GM10248 (cell line): ENCODE data around the gene NTMT1.
A peak's percentile ranks its signal among the peaks of the same experiment; 100 is the strongest.

Experiments used
- CTCF ChIA-PET: fragments of 300-600 bp; sonication (Branson Sonifier 250); formaldehyde crosslinking; extraction: SDS; loops from one replicate; lab custom pipeline; 2021; ENCODE audit warnings: antibody characterized with exemption; lab: Yijun Ruan, JAX
- POLR2A ChIA-PET: fragments of 350-650 bp; sonication (Branson Sonifier 250); formaldehyde crosslinking; extraction: SDS; loops from one replicate; lab custom pipeline; 2020; ENCODE audit warnings: antibody characterized with exemption; lab: Yijun Ruan, JAX
- DNase-seq: peaks from one replicate; pipeline ENCODE4 v3.0.0; 2012; ENCODE audit errors: extremely low spot score
- TF ChIP-seq, protein P1 (sequence below): IDR thresholded peaks from 2 replicates; pipeline ENCODE4 v1.5.1; 2012; ENCODE audit warnings: mild to moderate bottlenecking, low read depth; ENCODE audit errors: extremely low read depth, missing control alignments, control extremely low read depth

Gene NTMT1

GRCh38 chr9:129626079-129626624 lies at the start of gene NTMT1:
TSS of gene NTMT1 (plus strand) at chr9:129626163. CDS start at chr9:129632704, 6,541 bp downstream.
- DNase-seq: peak; percentile 94
- CTCF ChIA-PET: interaction anchor here (0.7 to 10.3 kb wide), 8 partner anchors 13 to 502 kb away, joined by 3 to 308 read pairs (median 33); partner anchors contain the start of gene ASB6
- TF ChIP-seq, protein P1, sequence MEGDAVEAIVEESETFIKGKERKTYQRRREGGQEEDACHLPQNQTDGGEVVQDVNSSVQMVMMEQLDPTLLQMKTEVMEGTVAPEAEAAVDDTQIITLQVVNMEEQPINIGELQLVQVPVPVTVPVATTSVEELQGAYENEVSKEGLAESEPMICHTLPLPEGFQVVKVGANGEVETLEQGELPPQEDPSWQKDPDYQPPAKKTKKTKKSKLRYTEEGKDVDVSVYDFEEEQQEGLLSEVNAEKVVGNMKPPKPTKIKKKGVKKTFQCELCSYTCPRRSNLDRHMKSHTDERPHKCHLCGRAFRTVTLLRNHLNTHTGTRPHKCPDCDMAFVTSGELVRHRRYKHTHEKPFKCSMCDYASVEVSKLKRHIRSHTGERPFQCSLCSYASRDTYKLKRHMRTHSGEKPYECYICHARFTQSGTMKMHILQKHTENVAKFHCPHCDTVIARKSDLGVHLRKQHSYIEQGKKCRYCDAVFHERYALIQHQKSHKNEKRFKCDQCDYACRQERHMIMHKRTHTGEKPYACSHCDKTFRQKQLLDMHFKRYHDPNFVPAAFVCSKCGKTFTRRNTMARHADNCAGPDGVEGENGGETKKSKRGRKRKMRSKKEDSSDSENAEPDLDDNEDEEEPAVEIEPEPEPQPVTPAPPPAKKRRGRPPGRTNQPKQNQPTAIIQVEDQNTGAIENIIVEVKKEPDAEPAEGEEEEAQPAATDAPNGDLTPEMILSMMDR: no peak
- POLR2A ChIA-PET: interaction anchor here (0.6 to 2.0 kb wide), 5 partner anchors 11 to 486 kb away, joined by 3 to 5 read pairs (median 4); partner anchors contain the start of gene IER5L

DNA sequence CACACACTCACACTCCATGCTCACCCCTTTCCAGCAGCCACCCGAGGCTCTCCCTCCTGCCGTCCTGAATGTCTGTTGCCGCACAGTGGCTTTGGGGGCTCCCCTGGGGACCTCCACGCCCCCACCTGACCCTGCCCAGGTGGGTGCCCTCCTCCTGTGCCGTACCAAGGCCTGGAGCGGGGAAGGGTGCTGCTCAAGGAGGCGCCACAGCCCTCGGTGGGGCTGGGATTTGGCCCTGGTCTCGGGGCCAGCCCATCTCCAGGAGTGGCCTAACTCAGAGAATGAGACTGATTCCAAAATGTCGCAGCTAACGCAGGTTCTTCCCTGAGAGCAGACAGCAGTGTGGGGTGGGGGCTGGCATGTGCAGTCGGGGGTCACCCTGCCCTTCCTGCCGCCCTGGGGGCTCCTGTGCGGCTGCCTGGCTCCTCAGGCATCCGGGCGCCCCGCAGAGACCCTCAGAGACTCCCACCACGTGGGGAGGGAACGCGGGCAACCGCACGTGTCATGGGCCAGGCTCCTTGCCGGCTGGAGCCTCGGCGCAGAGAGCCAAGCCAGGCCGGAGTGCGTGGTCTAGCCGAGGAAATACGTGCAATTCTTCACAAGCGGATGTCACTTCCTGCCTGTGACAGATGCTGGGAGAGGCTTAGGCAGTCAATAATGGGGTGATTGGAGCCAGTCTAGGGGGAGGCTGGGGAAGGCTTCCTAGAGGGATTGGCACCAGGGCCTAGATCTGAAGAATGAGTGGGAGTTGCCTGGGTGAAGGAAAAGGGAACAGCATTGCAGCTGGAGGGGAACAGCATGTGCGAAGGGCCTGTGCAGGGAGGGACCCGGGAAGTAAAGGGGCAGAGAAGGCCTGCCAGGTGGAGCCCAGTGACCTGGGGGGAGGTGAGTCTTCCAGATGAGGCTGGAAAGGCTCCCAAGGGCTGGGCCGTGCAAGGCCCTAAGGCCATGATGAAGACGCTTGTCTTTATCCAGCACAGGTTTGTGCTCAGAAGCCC lies 49.1 kb upstream of the NTMT1 start:
- DNase-seq: no peak
- POLR2A ChIA-PET: no interaction called here

GRCh38 chr9:129579294-129579693 lies 46.7 kb upstream of the NTMT1 start:
- TF ChIP-seq, protein P1: no peak
- POLR2A ChIA-PET: no interaction called here
- CTCF ChIA-PET: interaction anchor here (0.6 to 3.8 kb wide), 7 partner anchors 8 to 448 kb away, joined by 3 to 14 read pairs (median 4); no protein-coding TSS in a partner anchor
- no peak for DNase-seq

More for the DNA sequence above, 49.1 kb upstream of the NTMT1 start:
- TF ChIP-seq, protein P1: no peak
- CTCF ChIA-PET: no interaction called here

- TF ChIP-seq, protein P1: no peak
- CTCF ChIA-PET: interaction anchor here (0.7 to 3.8 kb wide), 10 partner anchors 9 to 442 kb away, joined by 3 to 14 read pairs (median 4); no protein-coding TSS in a partner anchor
- DNase-seq: peak; percentile 74
- POLR2A ChIA-PET: no interaction called here
Measured at GRCh38 chr9:129580211-129580915, 45.6 kb upstream of the NTMT1 start.

DNA sequence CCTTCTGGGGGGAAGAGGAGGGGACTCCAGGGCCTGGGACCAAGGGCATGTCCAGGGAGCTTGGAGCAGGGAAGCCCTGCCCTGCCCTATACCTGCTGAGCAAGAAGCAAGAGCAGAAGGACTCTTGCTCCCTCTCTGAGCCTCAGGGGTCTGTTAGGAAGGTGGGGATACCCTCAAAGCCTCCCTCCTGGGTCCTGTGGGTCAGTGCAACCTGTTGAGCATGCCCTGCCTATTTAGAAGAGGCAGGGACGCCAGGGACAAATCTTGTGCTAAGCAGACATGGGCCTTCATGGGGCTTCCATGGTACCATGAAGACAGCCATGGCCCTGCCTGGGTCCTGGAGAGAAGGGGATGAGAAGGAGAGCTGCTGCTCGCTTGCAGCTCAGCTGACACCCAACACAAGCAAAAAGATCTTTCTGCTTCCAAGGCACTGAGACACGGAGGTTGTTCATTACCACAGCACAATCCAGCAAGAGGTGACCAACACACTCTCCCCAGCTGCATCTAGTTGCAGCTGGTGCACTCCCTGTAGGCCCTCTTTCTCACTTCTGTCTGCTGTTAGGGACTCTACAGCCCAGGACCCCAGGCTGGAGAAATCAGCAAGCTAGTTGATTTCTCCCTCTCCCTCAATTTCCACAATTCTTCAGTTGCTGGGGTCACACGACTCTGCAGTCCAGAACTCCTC lies 44.3 kb upstream of the NTMT1 start:
- ChIA-PET CTCF (interaction anchor here (0.9 to 3.8 kb wide), 9 partner anchors 8 to 439 kb away, joined by 3 to 14 read pairs (median 5); no protein-coding TSS in a partner anchor), POLR2A (no interaction called here)
- no peak for DNase-seq
- TF ChIP-seq, protein P1: no peak
